Mesothelial cell of epicardium (in vitro differentiated cells): ENCODE results near the gene TMEM123. TPM values are rescaled to one million over a fixed set of nuclear protein-coding genes. Genes with fewer than 3 reads are reported as not detected.

Experiments used
- DNase-seq, 2 experiments: peaks; one replicate each; pipeline ENCODE4 v3.0.0; 2021; ENCODE audit warnings: low spot score in 2 of 2; ENCODE audit not compliant: unreplicated experiment in 2 of 2
- H3K27ac Mint-ChIP-seq: 2 replicates; pipeline ENCODE4 v1.8.0; 2021; ENCODE audit warnings: mixed read lengths
- H3K27me3 Mint-ChIP-seq: 2 replicates; pipeline ENCODE4 v1.8.0; 2021; ENCODE audit warnings: low read depth, mixed read lengths
- H3K36me3 Mint-ChIP-seq: 2 replicates; pipeline ENCODE4 v1.8.0; 2021; ENCODE audit warnings: mixed read lengths
- H3K4me1 Mint-ChIP-seq: 2 replicates; pipeline ENCODE4 v1.8.0; 2021; ENCODE audit warnings: mixed read lengths
- H3K4me3 Mint-ChIP-seq: 2 replicates; pipeline ENCODE4 v1.8.0; 2021; ENCODE audit warnings: mild to moderate bottlenecking, moderate library complexity, mixed read lengths
- H3K9me3 Mint-ChIP-seq: 2 replicates; pipeline ENCODE4 v1.8.0; 2021; ENCODE audit warnings: mixed read lengths
- total RNA-seq: library from RNA; stranded (reverse); gene quantifications from 3 replicates; pipeline ENCODE4 v1.2.1, GENCODE V29; 2021
- TF ChIP-seq, protein P1 (sequence below): fragments of 200-600 bp; sonication (generic); IDR thresholded peaks from one replicate; pipeline ENCODE4 v1.5.0; 2021; ENCODE audit warnings: antibody characterized with exemption; ENCODE audit not compliant: unreplicated experiment

TMEM123 gene
- total RNA-seq, 1 donor from 2014 or later = 131 TPM

GRCh38 chr11:102368472-102368871, 84.1 kb downstream of the TMEM123 start:
- H3K36me3 Mint-ChIP-seq = peaks cover 36% of the 10 kb centered on the region
- H3K4me1 Mint-ChIP-seq = peaks cover 9% of the 10 kb centered on the region
- no peak overlapping the region for H3K27ac Mint-ChIP-seq
- H3K4me3 Mint-ChIP-seq = no peak overlapping the region
- DNase-seq = no peak
- TF ChIP-seq, protein P1, sequence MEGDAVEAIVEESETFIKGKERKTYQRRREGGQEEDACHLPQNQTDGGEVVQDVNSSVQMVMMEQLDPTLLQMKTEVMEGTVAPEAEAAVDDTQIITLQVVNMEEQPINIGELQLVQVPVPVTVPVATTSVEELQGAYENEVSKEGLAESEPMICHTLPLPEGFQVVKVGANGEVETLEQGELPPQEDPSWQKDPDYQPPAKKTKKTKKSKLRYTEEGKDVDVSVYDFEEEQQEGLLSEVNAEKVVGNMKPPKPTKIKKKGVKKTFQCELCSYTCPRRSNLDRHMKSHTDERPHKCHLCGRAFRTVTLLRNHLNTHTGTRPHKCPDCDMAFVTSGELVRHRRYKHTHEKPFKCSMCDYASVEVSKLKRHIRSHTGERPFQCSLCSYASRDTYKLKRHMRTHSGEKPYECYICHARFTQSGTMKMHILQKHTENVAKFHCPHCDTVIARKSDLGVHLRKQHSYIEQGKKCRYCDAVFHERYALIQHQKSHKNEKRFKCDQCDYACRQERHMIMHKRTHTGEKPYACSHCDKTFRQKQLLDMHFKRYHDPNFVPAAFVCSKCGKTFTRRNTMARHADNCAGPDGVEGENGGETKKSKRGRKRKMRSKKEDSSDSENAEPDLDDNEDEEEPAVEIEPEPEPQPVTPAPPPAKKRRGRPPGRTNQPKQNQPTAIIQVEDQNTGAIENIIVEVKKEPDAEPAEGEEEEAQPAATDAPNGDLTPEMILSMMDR = no peak
- H3K9me3 Mint-ChIP-seq = no peaks in the 10 kb centered on the region
- no peaks in the 10 kb centered on the region for H3K27me3 Mint-ChIP-seq

- no peaks in the 10 kb centered on the region for H3K27me3 Mint-ChIP-seq
- H3K4me3 Mint-ChIP-seq = no peak overlapping the region
- no peak for DNase-seq
- TF ChIP-seq, protein P1 = no peak
- peaks cover 41% of the 10 kb centered on the region for H3K36me3 Mint-ChIP-seq
- peak overlapping the region; percentile 77 for H3K27ac Mint-ChIP-seq
- no peaks in the 10 kb centered on the region for H3K9me3 Mint-ChIP-seq
- peaks cover 9% of the 10 kb centered on the region for H3K4me1 Mint-ChIP-seq
Measured at GRCh38 chr11:102367364-102367763, 85.2 kb downstream of the TMEM123 start.

- H3K4me3 Mint-ChIP-seq = no peak overlapping the region
- TF ChIP-seq, protein P1 = no peak
- peaks cover 51% of the 10 kb centered on the region for H3K36me3 Mint-ChIP-seq
- no peaks in the 10 kb centered on the region for H3K27me3 Mint-ChIP-seq
- H3K27ac Mint-ChIP-seq = no peak overlapping the region
- no peak for DNase-seq
- peaks cover 9% of the 10 kb centered on the region for H3K4me1 Mint-ChIP-seq
- H3K9me3 Mint-ChIP-seq = peaks cover 4% of the 10 kb centered on the region
Measured at GRCh38 chr11:102364991-102365390, 87.6 kb downstream of the TMEM123 start.

- no peaks in the 10 kb centered on the region for H3K27me3 Mint-ChIP-seq
- H3K36me3 Mint-ChIP-seq = peaks cover 64% of the 10 kb centered on the region
- no peak overlapping the region for H3K4me3 Mint-ChIP-seq
- peak overlapping the region; percentile 7 for H3K27ac Mint-ChIP-seq
- DNase-seq = no peak
- no peaks in the 10 kb centered on the region for H3K4me1 Mint-ChIP-seq
- H3K9me3 Mint-ChIP-seq = peaks cover 25% of the 10 kb centered on the region
- TF ChIP-seq, protein P1 = no peak
Measured at GRCh38 chr11:102361086-102362031, 91.2 kb downstream of the TMEM123 start.

- no peaks in the 10 kb centered on the region for H3K27me3 Mint-ChIP-seq
- H3K36me3 Mint-ChIP-seq = peaks cover 64% of the 10 kb centered on the region
- TF ChIP-seq, protein P1 = no peak
- no peaks in the 10 kb centered on the region for H3K4me1 Mint-ChIP-seq
- no peak for DNase-seq
- no peak overlapping the region for H3K4me3 Mint-ChIP-seq
- H3K9me3 Mint-ChIP-seq = peaks cover 28% of the 10 kb centered on the region
- H3K27ac Mint-ChIP-seq = no peak overlapping the region
Measured at GRCh38 chr11:102360681-102361080, 91.9 kb downstream of the TMEM123 start.
